Sigmoid colon (tissue), 4 donors: ENCODE data around the gene YWHAE.
"Not testable (repeated sequence)": the region's sequence is repeated elsewhere in the genome, so short reads cannot be mapped to it uniquely, and the experiment has no call there.

Source experiments
- CTCF ChIP-seq, 4 experiments: fragments of 450-650 bp in 3 of 4; fragments of 200-600 bp in 1 of 4; IDR thresholded peaks; one replicate each; pipeline ENCODE4 v1.5.1; 2016 to 2019; ENCODE audit warnings: antibody characterized with exemption in 4 of 4, mild to moderate bottlenecking in 3 of 4, moderate library complexity in 2 of 4
- EP300 ChIP-seq, 4 donors: sonication (generic); formaldehyde crosslinking; IDR thresholded peaks; one replicate each; pipeline ENCODE4 v1.6.1; 2017; ENCODE audit warnings: antibody characterized with exemption in 4 of 4
- POLR2A ChIP-seq, 2 donors: fragments of 450-650 bp; IDR thresholded peaks; one replicate each; pipeline ENCODE4 v1.6.1; 2016; ENCODE audit warnings: antibody characterized with exemption in 2 of 2, mild to moderate bottlenecking in 2 of 2, moderate library complexity in 2 of 2
- POLR2AphosphoS5 ChIP-seq, 4 donors: sonication (generic); formaldehyde crosslinking; IDR thresholded peaks; one replicate each; pipeline ENCODE4 v1.6.1; 2017; ENCODE audit warnings: antibody characterized with exemption in 4 of 4

DNA sequence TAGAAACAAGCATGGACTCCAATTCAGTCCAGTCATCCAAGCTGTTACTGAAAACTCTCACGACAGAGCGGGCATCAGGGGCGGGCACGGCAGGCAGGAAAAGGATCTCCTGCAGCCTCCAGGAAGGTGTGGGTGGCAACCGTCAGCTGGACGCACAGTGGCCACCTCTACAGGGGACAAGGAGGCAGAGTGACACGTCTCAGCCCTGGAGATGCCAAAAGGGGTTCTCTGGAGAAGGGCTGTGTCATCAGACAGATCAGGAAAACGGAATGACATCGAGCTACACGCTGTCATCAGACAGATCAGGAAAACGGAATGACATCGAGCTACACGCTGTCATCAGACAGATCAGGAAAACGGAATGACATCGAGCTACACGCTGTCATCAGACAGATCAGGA, 92.2 kb downstream of the YWHAE start:
- not testable (repeated sequence) for TF ChIP-seq CTCF, POLR2AphosphoS5, POLR2A, EP300 (IDR thresholded peaks at IDR 0.05)
